Umbilical cord (tissue), 2 donors: ENCODE data around the gene LHPP. TPM values are rescaled to one million over a fixed set of nuclear protein-coding genes. Genes with fewer than 3 reads are reported as not detected.
"Not testable (repeated sequence)": the region's sequence is repeated elsewhere in the genome, so short reads cannot be mapped to it uniquely, and the experiment has no call there.

Experiments used
- DNase-seq: peaks from one replicate; pipeline ENCODE4 v3.0.0-alpha.2; 2015; ENCODE audit warnings: low spot score
- total RNA-seq: library from RNA; depleted of rRNA; stranded (reverse); fragments of >200 nt; gene quantifications from one replicate; pipeline ENCODE4 v1.2.3, GENCODE V29; 2014; ENCODE audit warnings: low replicate concordance; ENCODE audit not compliant: insufficient read depth

The LHPP gene
- total RNA-seq, result 4.8 TPM

GRCh38 chr10:124461642-124462347 is at the start of gene LHPP:
LHPP (plus strand) TSS chr10:124461823; CDS start chr10:124461863, 40 bp downstream.
- DNase-seq, result peak; percentile 91

GRCh38 chr10:124414076-124414475 is 47.5 kb upstream of the LHPP start:
- DNase-seq, result peak; percentile 23

GRCh38 chr10:124415210-124415609 is 46.4 kb upstream of the LHPP start:
- DNase-seq, result no peak

- DNase-seq, result peak; percentile 48
These were observed 44.9 kb upstream of the LHPP start for GRCh38 chr10:124416733-124417132.

- peak; percentile 77 for DNase-seq
These were observed 43.5 kb upstream of the LHPP start for GRCh38 chr10:124417895-124418725.

- peak; percentile 98 for DNase-seq
These were observed 42.7 kb upstream of the LHPP start, which contains the start of gene OAT for GRCh38 chr10:124418726-124419501. OAT (minus strand) TSS chr10:124418923; CDS start chr10:124412171, 6,752 bp downstream.

- no peak for DNase-seq
These were observed 42.0 kb upstream of the LHPP start for GRCh38 chr10:124419635-124420034.

- DNase-seq, result peak; percentile 29
These were observed 41.4 kb upstream of the LHPP start for GRCh38 chr10:124420254-124420653.

GRCh38 chr10:124422742-124423141 is 38.9 kb upstream of the LHPP start:
- no peak for DNase-seq

- DNase-seq, result no peak
These were observed 37.8 kb upstream of the LHPP start for GRCh38 chr10:124423813-124424212.

- no peak for DNase-seq
These were observed 36.2 kb upstream of the LHPP start for GRCh38 chr10:124425227-124425962.

- no peak for DNase-seq
These were observed 33.3 kb upstream of the LHPP start for GRCh38 chr10:124428207-124428777.

GRCh38 chr10:124429576-124429975 is 32.0 kb upstream of the LHPP start:
- no peak for DNase-seq

GRCh38 chr10:124430077-124430476 is 31.5 kb upstream of the LHPP start:
- no peak for DNase-seq

- DNase-seq, result no peak
These were observed 28.2 kb upstream of the LHPP start for GRCh38 chr10:124433461-124433860.

GRCh38 chr10:124435683-124436082 is 25.9 kb upstream of the LHPP start:
- DNase-seq, result not testable (repeated sequence)

- DNase-seq, result no peak
These were observed 25.4 kb upstream of the LHPP start for GRCh38 chr10:124436191-124436638.

- DNase-seq, result not testable (repeated sequence)
These were observed 19.9 kb upstream of the LHPP start for GRCh38 chr10:124441694-124442093.

- no peak for DNase-seq
These were observed 14.5 kb upstream of the LHPP start for GRCh38 chr10:124446830-124447750.
